Vagina (tissue), 2 donors: Measurements from ENCODE around the gene CACNA2D4. TPM values are rescaled to one million over a fixed set of nuclear protein-coding genes. Genes with fewer than 3 reads are reported as not detected.

Source experiments
- DNase-seq, 2 donors: peaks; one replicate each; pipeline ENCODE4 v3.0.0-alpha.2; 2017; ENCODE audit errors: extremely low spot score in 2 of 2
- H3K27ac ChIP-seq: fragments of 200-600 bp; sonication (generic); one replicate; pipeline ENCODE4 v1.5.1; 2019
- H3K27me3 ChIP-seq: fragments of 200-600 bp; sonication (generic); one replicate; pipeline ENCODE4 v1.5.1; 2019
- H3K36me3 ChIP-seq, 2 donors: fragments of 200-600 bp; sonication (generic); one replicate each; pipeline ENCODE4 v1.5.1; 2017 to 2019
- H3K4me1 ChIP-seq: fragments of 200-600 bp; sonication (generic); one replicate; pipeline ENCODE4 v1.5.1; 2019
- H3K4me3 ChIP-seq, 2 donors: fragments of 200-600 bp; sonication (generic); 1 replicate in 1 of 2; 2 replicates in 1 of 2; pipeline ENCODE4 v1.5.1; 2016 to 2019
- H3K9me3 ChIP-seq: fragments of 200-600 bp; sonication (generic); one replicate; pipeline ENCODE4 v1.5.1; 2019
- CTCF ChIP-seq, 3 experiments: fragments of 450-650 bp in 2 of 3; fragments of 200-600 bp in 1 of 3; sonication (generic) in 1 of 3; IDR thresholded peaks; one replicate each; pipeline ENCODE4 v1.5.1; 2017 to 2019; ENCODE audit warnings: antibody characterized with exemption in 3 of 3, mild to moderate bottlenecking in 2 of 3, moderate library complexity in 2 of 3
- POLR2A ChIP-seq, 2 donors: fragments of 450-650 bp; IDR thresholded peaks; one replicate each; pipeline ENCODE4 v1.6.1; 2017; ENCODE audit warnings: antibody characterized with exemption in 2 of 2, mild to moderate bottlenecking in 2 of 2, moderate library complexity in 2 of 2
- POLR2AphosphoS5 ChIP-seq, 2 donors: sonication (generic); formaldehyde crosslinking; IDR thresholded peaks; one replicate each; pipeline ENCODE4 v1.9.0; 2017; ENCODE audit warnings: antibody characterized with exemption in 2 of 2, mild to moderate bottlenecking in 2 of 2, low read depth in 1 of 2; ENCODE audit not compliant: insufficient read depth in 1 of 2
- intact Hi-C: fragments of 100-400 bp; cut with DNase I; formaldehyde crosslinking; loops from one replicate; pipeline ENCODE4 v1.15.1; 2023
- total RNA-seq: library from RNA; depleted of rRNA; stranded (reverse); fragments of >200 nt; gene quantifications from one replicate; pipeline ENCODE4 v1.2.3, GENCODE V29; 2016

The CACNA2D4 gene
- total RNA-seq, 1 donor from 2014 or later = 2.2 TPM

DNA sequence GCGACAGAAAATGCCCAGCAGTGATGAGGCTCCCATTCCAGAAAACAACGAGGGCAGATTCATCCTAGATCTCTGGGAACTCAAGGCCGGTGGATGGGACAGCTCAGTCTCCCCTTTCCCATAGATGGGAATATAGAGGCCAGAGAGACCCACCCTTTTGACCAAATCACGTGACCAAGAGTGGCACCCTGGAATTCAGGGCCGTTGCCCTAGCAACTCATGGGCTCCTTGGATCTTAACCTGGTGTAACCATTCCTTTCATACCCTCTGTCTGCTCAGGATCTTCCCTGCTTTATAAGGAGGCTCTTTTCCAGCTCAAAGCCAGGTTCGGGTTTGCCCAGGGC, 106.5 kb downstream of the CACNA2D4 start:
- H3K4me3 ChIP-seq = no peak overlapping the region
- H3K36me3 ChIP-seq = no peaks in the 10 kb centered on the region
- intact Hi-C loops = no loop called here
- H3K9me3 ChIP-seq = no peaks in the 10 kb centered on the region
- H3K4me1 ChIP-seq = no peaks in the 10 kb centered on the region
- no peaks in the 10 kb centered on the region for H3K27me3 ChIP-seq
- no peak for DNase-seq
- TF ChIP-seq POLR2AphosphoS5 (IDR thresholded peaks at IDR 0.05; ENCODE audit: insufficient read depth in 1 of 2, low read depth in 1 of 2) (no peak), CTCF (IDR thresholded peaks at IDR 0.05) (no peak), POLR2A (IDR thresholded peaks at IDR 0.05) (no peak)
- H3K27ac ChIP-seq = peak overlapping the region; percentile 20

DNA sequence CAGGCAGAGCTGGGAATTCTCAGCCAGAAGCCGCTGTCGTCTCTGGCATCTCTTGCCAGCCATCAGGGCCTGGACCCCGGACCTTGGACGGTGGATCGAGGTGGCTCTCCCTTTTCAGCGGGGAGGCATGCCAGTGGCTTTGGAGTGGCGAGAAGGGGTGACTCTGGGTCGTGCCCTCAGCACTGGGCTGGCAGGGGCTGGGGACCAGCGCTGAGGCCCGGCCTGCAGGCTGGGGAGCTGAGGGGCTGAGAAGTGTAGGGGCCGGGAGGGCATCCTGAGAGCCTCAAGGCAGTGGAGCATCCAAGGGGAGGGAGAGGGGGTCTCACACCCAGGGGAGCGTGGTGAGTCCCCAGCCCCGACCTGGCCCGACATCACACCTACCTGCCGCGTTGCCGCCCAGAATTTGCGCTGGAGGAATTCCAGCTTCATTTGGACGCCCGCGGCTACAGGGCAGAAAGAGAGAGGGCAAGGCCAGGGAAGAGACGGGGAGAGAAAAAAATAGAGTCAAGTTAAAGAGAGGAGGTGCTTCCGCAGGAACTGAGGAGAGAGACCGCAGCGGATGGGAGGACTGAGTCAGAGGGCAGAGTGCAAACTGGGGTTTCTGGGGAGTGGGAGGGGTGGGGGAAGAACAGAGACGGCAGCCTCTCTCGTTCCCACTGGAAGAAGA, 107.0 kb downstream of the CACNA2D4 start:
- no peak for DNase-seq
- H3K4me1 ChIP-seq = no peaks in the 10 kb centered on the region
- H3K9me3 ChIP-seq = no peaks in the 10 kb centered on the region
- H3K27ac ChIP-seq = no peak overlapping the region
- intact Hi-C loops = no loop called here
- TF ChIP-seq CTCF (IDR thresholded peaks at IDR 0.05) (no peak), POLR2A (IDR thresholded peaks at IDR 0.05) (no peak)
- H3K36me3 ChIP-seq = no peaks in the 10 kb centered on the region
- no peak overlapping the region for H3K4me3 ChIP-seq
- H3K27me3 ChIP-seq = no peaks in the 10 kb centered on the region

DNA sequence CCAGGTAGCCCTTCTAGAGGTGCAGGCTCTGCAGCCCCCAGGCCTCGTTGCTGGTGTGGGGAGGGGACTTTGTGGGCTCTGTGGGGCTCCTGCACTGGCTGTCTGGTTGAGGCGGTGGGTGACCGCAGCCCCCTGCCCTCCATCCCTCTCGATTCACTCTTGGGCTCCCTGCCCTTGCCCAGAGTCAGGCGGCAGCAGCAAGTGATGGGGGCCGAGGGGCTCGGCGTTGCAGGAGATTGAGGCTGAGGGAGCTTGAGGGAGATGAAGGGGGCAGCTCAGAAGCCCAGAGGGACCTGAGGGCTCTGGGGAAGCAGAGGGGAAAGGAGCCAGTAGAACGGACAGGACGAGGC, 107.5 kb downstream of the CACNA2D4 start:
- TF ChIP-seq CTCF (IDR thresholded peaks at IDR 0.05) = no peak
- TF ChIP-seq POLR2AphosphoS5 (IDR thresholded peaks at IDR 0.05; ENCODE audit: insufficient read depth in 1 of 2, low read depth in 1 of 2) = no peak
- no peak for TF ChIP-seq POLR2A (IDR thresholded peaks at IDR 0.05)
- intact Hi-C loops = no loop called here
- Histone ChIP-seq H3K36me3 (no peaks in the 10 kb centered on the region), H3K27ac (no peak overlapping the region), H3K27me3 (no peaks in the 10 kb centered on the region), H3K9me3 (no peaks in the 10 kb centered on the region), H3K4me3 (no peak overlapping the region), H3K4me1 (no peaks in the 10 kb centered on the region)
- DNase-seq = no peak

GRCh38 chr12:1810201-1810930, 108.1 kb downstream of the CACNA2D4 start:
- no peaks in the 10 kb centered on the region for H3K36me3 ChIP-seq
- no peaks in the 10 kb centered on the region for H3K9me3 ChIP-seq
- H3K4me3 ChIP-seq = no peak overlapping the region
- H3K27ac ChIP-seq = no peak overlapping the region
- H3K4me1 ChIP-seq = no peaks in the 10 kb centered on the region
- no peaks in the 10 kb centered on the region for H3K27me3 ChIP-seq
- TF ChIP-seq POLR2A (IDR thresholded peaks at IDR 0.05) = no peak
- TF ChIP-seq POLR2AphosphoS5 (IDR thresholded peaks at IDR 0.05; ENCODE audit: insufficient read depth in 1 of 2, low read depth in 1 of 2) = no peak
- TF ChIP-seq CTCF (IDR thresholded peaks at IDR 0.05) = no peak
- intact Hi-C loops = no loop called here
- DNase-seq = no peak

DNA sequence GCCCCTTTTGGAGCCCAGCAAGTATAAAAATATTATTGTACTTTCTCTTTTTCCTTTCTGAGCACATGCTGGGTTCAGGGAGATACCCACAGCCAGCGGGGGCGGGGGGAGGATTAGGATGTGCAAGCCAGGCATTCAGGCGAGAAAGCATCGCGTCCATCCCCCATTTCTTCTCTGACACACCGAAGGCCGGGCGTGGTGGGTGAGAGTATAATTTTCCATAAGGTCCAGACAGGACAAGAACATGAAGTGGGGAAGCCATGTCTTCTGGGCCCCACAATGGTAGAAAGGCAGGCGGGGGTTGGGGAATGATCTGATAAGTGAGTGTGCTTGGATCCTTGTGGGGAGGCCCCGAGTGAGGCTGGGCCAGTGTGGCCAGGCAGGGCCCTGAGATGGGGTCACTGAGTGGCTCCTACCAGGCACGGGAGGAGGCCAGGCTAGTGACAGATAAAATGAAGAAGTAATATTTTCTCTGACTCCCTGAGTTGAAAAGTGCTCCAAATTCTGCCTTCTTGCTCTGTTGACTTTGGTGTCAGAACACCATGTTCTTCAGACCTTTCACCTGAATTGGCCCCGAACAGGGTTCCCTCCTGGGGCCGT, 108.8 kb downstream of the CACNA2D4 start:
- Histone ChIP-seq H3K4me3 (no peak overlapping the region), H3K4me1 (no peaks in the 10 kb centered on the region), H3K27me3 (no peaks in the 10 kb centered on the region), H3K9me3 (no peaks in the 10 kb centered on the region), H3K36me3 (no peaks in the 10 kb centered on the region), H3K27ac (no peak overlapping the region)
- intact Hi-C loops = loop anchor here (5.0 kb wide), 1 partner anchor 123 kb away; no protein-coding TSS in a partner anchor
- no peak for DNase-seq
- TF ChIP-seq POLR2A (IDR thresholded peaks at IDR 0.05) (no peak), POLR2AphosphoS5 (IDR thresholded peaks at IDR 0.05; ENCODE audit: insufficient read depth in 1 of 2, low read depth in 1 of 2) (no peak)
